Neutrophil (primary cell): ENCODE data around the gene SEMA3D.

Experiments
- H3K27ac ChIP-seq: fragments of 200-600 bp; sonication (generic); 2 replicates; pipeline ENCODE4 v1.5.1; 2016; ENCODE audit warnings: mild to moderate bottlenecking, moderate library complexity
- H3K27me3 ChIP-seq: fragments of 200-600 bp; sonication (generic); 2 replicates; pipeline ENCODE4 v1.6.0; 2016; ENCODE audit warnings: mild to moderate bottlenecking
- H3K36me3 ChIP-seq: fragments of 200-600 bp; sonication (generic); 2 replicates; pipeline ENCODE4 v1.5.1; 2017
- H3K4me1 ChIP-seq, 2 experiments: fragments of 200-600 bp in 1 of 2; sonication (generic) in 1 of 2; 1 replicate in 1 of 2; 2 replicates in 1 of 2; pipeline versions ENCODE4 v1.5.1 to v1.6.1; 2013 to 2016; ENCODE audit warnings: low read depth in 1 of 2, low read length in 1 of 2, mild to moderate bottlenecking in 1 of 2, moderate library complexity in 1 of 2; ENCODE audit not compliant: control insufficient read depth in 1 of 2, insufficient read depth in 1 of 2
- H3K4me3 ChIP-seq, 2 experiments: fragments of 200-600 bp in 1 of 2; sonication (generic) in 1 of 2; 1 replicate in 1 of 2; 2 replicates in 1 of 2; pipeline ENCODE4 v1.5.1; 2013 to 2016; ENCODE audit warnings: low read depth in 1 of 2, low read length in 1 of 2, mild to moderate bottlenecking in 1 of 2, moderate library complexity in 1 of 2
- H3K9me3 ChIP-seq: fragments of 200-600 bp; sonication (generic); 2 replicates; pipeline ENCODE4 v1.5.1; 2016
- CTCF ChIP-seq: fragments of 200-600 bp; sonication (generic); IDR thresholded peaks from 2 replicates; pipeline ENCODE4 v1.5.1; 2016; ENCODE audit warnings: antibody characterized with exemption

Gene SEMA3D

GRCh38 chr7:85090919-85091564 lies 95.8 kb downstream of the SEMA3D start:
- Histone ChIP-seq H3K4me1 (no peaks in the 10 kb centered on the region), H3K27ac (no peak overlapping the region), H3K9me3 (no peaks in the 10 kb centered on the region), H3K27me3 (no peaks in the 10 kb centered on the region), H3K36me3 (no peaks in the 10 kb centered on the region), H3K4me3 (no peak overlapping the region)
- no peak for TF ChIP-seq CTCF

GRCh38 chr7:85090143-85090542 lies 96.7 kb downstream of the SEMA3D start:
- Histone ChIP-seq H3K27ac (no peak overlapping the region), H3K4me3 (no peak overlapping the region), H3K4me1 (no peaks in the 10 kb centered on the region), H3K36me3 (no peaks in the 10 kb centered on the region), H3K9me3 (no peaks in the 10 kb centered on the region), H3K27me3 (no peaks in the 10 kb centered on the region)
- TF ChIP-seq CTCF: no peak

GRCh38 chr7:85081846-85082245 lies 105.0 kb downstream of the SEMA3D start:
- Histone ChIP-seq H3K9me3 (no peaks in the 10 kb centered on the region), H3K4me1 (no peaks in the 10 kb centered on the region), H3K4me3 (no peak overlapping the region), H3K27me3 (no peaks in the 10 kb centered on the region), H3K36me3 (no peaks in the 10 kb centered on the region), H3K27ac (no peak overlapping the region)
- TF ChIP-seq CTCF: no peak

- Histone ChIP-seq H3K27ac (no peak overlapping the region), H3K9me3 (no peaks in the 10 kb centered on the region), H3K36me3 (no peaks in the 10 kb centered on the region), H3K4me1 (no peaks in the 10 kb centered on the region), H3K4me3 (no peak overlapping the region), H3K27me3 (no peaks in the 10 kb centered on the region)
- no peak for TF ChIP-seq CTCF
These were observed 105.5 kb downstream of the SEMA3D start for GRCh38 chr7:85081392-85081791.

- Histone ChIP-seq H3K27ac (no peak overlapping the region), H3K9me3 (no peaks in the 10 kb centered on the region), H3K36me3 (no peaks in the 10 kb centered on the region), H3K4me3 (no peak overlapping the region), H3K27me3 (no peaks in the 10 kb centered on the region), H3K4me1 (no peaks in the 10 kb centered on the region)
- TF ChIP-seq CTCF: no peak
These were observed 107.4 kb downstream of the SEMA3D start for GRCh38 chr7:85079434-85079833.
